Activated CD4-positive, CD25-positive, alpha-beta regulatory T cell (primary cell): ENCODE data around the gene GAB2.
"Not testable (repeated sequence)": the region's sequence is repeated elsewhere in the genome, so short reads cannot be mapped to it uniquely, and the experiment has no call there.

Source experiments
- DNase-seq, 4 experiments: peaks; one replicate each; lab custom pipeline; 2025; lab: John Stamatoyannopoulos, UW

Gene GAB2

DNA sequence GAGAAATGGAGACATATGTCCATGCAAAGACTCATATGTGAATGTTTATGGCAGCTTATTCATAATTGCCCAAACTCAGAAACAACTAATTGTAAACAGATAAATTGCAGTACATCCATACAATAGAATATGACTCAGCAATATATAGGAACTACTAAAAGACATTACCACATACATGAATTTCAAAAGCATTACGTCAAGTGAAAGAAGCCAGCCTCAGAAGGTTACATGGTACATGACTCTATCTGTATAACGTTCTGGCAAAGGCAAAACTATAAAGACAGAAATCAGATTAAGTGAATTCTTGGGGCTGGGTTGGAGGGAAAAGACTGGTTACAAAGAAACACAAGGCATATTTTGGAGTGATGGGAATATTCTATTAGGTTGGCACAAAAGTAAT lies 236.4 kb downstream of the GAB2 start:
- no peak for DNase-seq

DNA sequence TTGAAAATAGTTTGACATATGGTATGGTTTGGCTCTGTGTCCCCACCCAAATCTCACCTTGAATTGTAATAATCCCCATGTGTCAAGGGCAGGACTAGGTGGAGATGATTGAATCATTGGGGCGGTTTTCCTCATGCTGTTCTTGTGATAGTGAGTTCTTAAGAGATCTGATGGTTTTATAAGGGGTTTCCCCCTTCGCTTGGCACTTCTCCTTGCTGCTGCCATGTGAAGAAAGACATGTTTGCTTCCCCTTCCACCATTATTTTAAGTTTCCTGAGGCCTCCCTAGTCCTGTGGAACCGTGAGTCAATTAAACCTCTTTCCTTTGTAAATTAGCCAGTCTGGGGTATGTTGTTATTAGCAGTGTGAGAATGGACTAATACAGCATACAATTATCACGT lies 236.9 kb downstream of the GAB2 start:
- DNase-seq = no peak

DNA sequence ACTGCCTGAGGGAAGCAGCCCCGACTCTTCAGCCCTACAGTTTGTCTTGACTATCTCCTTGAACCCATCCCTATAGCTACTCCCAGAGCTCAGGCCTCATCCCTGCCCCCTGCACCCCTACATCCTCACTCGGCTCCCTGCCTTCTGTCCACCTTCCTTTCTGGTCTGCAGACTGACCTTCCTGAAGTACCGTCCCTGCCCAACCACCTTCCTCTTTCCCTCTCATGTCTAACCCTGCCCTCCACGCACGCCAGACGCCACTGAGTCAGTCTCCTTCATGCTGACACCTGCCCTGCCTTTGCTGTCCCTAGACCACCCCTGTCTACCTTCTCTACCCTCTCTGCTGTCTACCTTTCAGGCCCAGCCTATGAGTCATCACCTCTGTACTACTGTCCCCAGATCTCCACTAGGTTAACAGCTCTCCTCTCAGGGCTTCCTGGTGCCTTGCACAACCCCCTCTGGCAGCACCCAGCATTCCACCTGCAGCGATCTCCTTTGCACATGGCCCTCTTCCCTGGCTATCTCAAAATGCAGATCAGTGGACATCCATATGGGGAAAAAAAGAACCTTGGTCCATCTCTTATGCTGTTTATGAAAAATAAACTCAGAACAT lies 238.1 kb downstream of the GAB2 start:
- DNase-seq = no peak

DNA sequence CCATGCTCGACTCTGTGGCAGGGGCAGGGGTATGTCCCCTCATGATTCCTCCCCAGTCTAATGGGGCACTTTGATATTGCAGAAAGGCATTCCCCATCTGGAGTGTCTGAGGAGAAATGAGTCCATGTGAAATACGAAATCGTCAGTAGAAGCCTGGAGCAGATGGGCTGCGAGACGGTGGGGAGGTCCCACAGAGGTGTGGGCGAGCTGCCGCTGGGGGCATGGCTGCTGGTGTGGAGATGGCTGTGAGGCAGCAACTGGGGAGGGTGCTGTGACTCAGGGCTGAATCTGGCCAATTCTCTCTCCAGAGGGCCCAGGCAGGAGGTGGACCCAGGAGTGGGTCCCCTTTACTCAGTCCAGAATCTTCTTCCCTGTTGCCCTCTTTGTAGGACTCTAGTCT lies 240.4 kb downstream of the GAB2 start:
- no peak for DNase-seq

DNA sequence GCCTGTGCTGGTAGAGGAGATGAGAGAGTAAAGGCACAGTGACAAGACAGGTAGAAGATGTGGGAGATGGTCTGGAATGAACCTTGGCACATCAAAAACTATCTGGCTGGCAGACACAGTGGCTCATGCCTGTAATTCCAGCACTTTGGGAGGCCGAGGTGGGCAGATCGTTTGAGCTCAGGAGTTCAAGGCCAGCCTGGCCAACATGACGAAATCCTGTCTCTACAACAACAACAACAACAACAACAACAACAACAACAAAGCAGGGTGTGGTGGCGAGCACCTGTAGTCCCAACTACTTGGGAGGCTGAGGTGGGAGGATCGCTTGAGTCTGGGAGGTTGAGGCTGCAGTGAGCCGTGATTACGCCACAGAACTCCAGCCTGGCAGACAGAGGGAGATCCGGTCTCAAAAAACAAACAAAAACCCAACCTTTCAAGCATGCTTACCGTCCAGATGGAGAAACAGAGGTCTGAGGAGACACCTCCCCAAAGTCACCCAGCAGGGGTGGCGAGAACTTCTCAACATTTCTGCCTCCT lies 240.9 kb downstream of the GAB2 start:
- no peak for DNase-seq

DNA sequence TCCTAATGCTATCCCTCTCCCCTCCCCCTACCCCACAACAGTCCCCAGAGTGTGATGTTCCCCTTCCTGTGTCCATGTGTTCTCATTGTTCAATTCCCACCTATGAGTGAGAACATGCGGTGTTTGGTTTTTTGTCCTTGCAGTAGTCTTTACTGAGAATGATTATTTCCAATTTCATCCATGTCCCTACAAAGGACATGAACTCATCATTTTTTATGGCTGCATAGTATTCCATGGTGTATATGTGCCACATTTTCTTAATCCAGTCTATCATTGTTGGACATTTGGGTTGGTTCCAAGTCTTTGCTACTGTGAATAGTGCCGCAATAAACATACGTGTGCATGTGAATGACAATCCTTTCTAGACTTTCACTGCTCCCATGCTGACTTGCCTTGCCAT lies 241.8 kb downstream of the GAB2 start:
- DNase-seq = not testable (repeated sequence)

DNA sequence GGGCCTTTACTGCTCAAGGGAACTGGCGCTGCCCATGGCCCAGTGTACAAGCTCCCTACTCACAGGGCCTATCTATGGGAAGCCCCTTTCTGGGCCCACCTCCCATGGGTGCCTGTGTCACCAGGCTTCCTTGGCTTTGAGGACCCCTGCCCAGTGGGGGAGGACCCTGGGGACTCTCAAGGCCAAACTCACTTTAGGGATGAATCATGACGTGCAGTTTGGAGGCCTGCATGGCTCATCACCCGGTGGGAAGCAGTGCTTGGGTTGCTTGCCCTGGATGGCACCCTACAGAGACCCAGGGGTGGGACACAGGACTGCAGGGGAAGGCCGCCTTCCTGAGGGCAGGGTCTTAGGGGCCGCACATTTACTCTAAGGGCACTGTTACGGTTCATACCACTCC lies 245.7 kb downstream of the GAB2 start:
- DNase-seq = no peak

DNA sequence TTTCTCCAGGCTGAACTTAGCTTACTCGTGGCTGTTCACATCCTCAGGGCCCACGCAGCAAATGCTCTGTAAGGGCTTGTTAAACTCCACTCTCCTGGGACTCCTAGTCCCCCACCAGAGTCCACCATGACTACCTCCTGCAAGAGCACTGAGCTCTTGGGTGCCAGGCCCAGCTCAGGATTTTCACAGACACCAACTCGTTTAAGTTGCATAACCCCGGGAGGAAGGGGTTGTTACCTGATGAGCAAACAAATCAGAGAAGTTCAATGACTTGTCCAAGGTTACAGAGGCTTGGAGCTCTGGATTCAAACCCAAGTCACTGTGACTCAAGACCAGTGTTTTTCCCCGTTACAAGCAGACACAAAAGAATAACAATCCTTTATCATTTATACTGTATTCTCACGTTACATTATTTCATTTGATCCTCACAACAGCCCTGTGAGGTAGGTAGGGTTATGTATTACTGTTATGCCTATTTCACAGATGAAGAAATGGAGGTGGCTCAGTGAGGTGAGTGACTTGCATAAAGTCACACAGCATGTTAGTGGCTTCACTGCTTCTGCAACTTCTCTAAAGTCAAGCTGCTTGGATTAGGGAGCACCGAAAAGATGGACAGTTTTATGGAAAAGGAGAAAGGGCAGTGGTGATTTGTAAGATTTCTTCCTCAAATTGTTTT lies 246.6 kb downstream of the GAB2 start:
- DNase-seq = no peak

DNA sequence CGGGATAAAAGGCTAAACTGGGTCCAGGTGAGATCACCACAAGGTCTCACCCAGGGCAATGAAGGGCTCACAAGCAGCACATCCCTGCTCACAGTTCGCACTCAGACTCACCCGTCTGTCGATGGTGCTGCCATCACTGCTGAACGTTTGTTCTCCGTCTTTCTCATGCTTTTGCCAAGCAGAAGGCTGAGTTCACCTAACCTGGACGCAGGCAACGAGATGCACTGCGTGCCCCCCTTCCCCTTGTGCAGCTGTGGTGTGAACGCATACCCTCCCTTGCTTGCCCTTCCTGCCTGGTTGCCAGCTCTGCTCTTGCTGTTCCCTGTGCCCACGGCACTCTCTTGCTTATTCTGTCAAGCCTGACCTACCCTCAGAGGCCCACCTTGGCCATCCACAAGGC lies 247.2 kb downstream of the GAB2 start:
- DNase-seq = no peak

DNA sequence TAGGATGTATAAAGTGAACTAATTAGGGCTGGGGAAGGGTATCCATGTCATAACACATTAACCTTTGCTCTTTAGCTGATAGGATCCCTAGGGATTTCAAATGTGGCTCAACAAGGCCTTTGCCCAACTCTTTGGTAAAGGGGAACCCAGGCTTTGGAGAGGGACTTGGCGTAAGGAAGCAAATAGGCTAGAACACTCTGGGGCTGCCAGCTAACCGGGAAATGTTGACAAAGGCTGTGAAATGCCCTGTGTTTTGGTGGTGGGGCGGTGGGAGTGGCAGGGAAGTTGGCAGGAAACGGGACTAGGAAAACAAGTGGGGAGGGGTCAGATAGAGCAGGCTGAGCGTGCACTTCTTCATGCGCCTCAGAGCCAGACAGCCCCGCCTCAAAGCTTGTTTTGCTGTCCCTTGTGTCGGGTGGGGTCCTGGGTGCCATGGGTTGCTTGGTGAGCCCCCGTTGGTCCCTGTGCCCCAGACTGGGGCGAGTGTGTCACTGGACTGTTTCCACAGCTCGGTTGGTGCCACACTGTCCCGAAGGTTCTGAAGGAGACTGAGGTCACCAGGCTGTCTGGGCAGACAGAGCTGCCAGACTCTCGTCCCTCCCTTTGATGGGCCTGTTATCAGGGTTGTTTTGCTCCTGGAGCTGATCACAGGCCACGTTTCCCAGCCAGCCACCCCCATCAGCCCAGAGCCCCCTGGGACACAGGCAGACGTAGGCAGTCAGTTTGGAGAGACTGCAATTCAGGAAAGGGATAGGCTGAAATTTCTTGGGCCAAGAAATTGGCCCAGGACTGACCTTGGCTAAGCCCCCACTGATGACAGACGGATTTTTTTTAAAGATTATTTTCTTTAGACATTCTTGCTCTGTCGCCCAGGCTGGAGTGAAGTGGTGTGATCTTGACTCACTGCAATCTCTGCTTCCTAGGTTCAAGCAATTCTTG lies 248.8 kb downstream of the GAB2 start:
- no peak for DNase-seq

DNA sequence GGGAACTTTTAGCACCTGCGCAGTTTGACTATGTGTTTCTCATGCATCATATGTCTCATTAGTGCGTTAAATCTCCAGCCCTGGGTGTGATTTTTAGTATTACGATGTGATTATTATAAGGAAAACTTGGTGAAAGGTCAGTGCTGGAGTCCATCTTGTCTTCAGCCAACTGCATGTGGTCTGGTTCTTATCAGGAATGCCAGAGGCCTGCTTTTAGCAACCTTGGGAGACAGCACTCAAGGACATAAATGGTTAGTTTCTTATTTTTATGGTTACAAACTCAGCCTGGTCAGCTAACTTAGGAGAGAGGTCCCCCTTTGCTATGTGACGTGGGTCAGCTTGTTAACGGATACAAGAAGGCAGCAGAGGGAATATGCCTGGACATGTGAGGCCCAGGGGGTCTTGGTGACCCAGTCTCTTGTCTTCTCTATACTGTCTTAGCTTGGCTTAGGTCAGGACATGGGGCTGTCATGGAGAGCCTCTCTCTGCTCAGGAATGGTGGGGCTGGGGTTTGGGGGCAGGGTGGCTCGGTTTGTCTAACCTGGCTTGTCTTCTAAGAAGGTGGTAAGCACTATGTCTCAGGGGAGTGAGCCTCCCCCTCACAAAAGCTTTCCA lies 250.7 kb downstream of the GAB2 start:
- DNase-seq = no peak
